ENCODE data around the gene GLYATL1B. TPM values are rescaled to one million over a fixed set of nuclear protein-coding genes. Genes with fewer than 3 reads are reported as not detected.

The GLYATL1B gene
- total and polyA plus RNA-seq, 2 of the 8 experiments (the other 6 are each of a cell fraction or from before 2014, with no cell fraction given), result not detected

DNA sequence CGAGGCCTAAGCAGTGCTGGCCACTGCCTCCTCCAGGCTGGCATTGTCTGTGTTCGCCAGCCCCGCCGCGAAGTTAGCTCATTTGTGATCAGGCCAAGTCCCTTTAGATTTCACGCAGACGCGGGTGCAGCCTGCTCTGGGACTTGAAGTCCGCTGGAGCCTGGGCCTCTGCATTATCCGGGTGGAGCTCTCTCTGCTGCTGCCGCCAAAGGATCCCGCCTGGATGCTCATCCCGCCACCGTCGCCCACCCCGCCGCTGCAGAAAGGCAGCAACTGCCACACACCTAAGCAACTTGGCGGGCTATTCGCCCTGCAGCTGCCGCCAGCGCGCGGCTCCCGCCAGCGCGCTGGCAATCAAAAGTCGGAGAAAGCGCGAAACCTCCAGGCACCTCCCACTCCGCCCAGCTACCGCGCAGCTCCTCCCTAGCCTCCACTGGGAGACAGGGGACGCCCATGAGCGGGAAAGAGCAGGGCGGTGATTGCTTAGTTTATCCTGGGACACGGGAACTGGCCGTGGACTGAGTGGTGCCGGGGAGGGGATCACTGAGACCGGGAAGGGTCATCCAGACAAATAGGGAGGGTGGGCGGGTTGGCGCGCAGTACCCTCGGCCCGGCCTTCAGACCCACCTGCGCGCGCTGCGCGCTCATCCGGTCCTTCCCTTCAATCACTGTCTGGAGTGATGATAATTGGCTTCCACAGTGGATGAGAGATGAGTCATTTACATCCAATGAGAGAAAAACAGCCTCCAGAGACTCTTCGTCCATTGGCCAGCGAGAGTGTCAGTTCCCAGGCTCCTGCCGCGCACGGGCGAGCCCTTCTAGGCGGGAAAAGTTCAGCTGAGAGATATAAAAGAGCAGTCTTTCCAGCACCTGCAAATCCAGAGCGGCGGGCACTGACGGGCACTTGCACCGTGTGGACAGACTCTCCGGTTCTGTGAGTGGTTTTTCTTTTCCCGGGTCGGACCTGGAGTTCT is 20.5 kb downstream of the GLYATL1B start, which contains the start of gene FAM111B:
FAM111B (plus strand) TSS at position 875 of the 974 bp plus-strand sequence. CDS start 2,389 bp downstream, outside the sequence.
- Histone ChIP-seq H3K18ac (ENCODE audit: extremely low read depth, low read length) (no peak within 1 kb of the TSS; the same call in none of the 2 replicates), H2BK5ac (ENCODE audit: low read depth, low read length) (no peak within 1 kb of the TSS), H3K4me3 (ENCODE audit: extremely low read depth in 1 of 4, insufficient read depth in 2 of 4, low read depth in 3 of 4, low read length in 4 of 4) (peak within 1 kb of the TSS; percentile 46 to 65 (median 62)), H4K5ac (ENCODE audit: insufficient read length, low read depth, low read length) (peak within 1 kb of the TSS; percentile 70), H3K79me1 (ENCODE audit: low read depth, low read length) (no peaks in the 10 kb centered on the region), H4K91ac (replicated peaks; ENCODE audit: insufficient read length, low read length) (no peak within 1 kb of the TSS), H4K20me1 (replicated peaks in 1 of 2; ENCODE audit: control insufficient read depth in 1 of 2, insufficient read depth in 2 of 2, low read length in 2 of 2) (peaks cover 2 to 3% of the 10 kb centered on the region in 2 experiments), H3K4me1 (replicated peaks in 1 of 4; ENCODE audit: control insufficient read depth in 3 of 4, insufficient read depth in 4 of 4, low read length in 3 of 4) (peaks cover 0 to 4% (median 2%) of the 10 kb centered on the region in 4 experiments; a peak in 3 of 7 replicates), H2AFZ (ENCODE audit: low read length) (peak within 1 kb of the TSS; percentile 19), H3K4me2 (ENCODE audit: insufficient read depth in 1 of 2, low read depth in 2 of 2, low read length in 2 of 2) (peak within 1 kb of the TSS; percentile 85 to 89), H3K14ac (ENCODE audit: insufficient read length) (no peak within 1 kb of the TSS), H2BK12ac (ENCODE audit: low read depth, low read length) (peak within 1 kb of the TSS; percentile 39; the same call in 1 of the 2 replicates), H3K4ac (replicated peaks; ENCODE audit: insufficient read length, low read depth, low read length) (no peak within 1 kb of the TSS), H3K27me3 (replicated peaks in 1 of 4; ENCODE audit: control insufficient read depth in 3 of 4, extremely low read depth in 1 of 4, insufficient read depth in 3 of 4, low read length in 3 of 4) (peaks cover 0 to 9% (median 5%) of the 10 kb centered on the region in 4 experiments; a peak in 3 of 7 replicates), H3K79me2 (ENCODE audit: control insufficient read depth in 1 of 2, insufficient read depth in 2 of 2, low read length in 2 of 2) (no peaks in the 10 kb centered on the region), H3K36me3 (ENCODE audit: control insufficient read depth in 2 of 4, insufficient read depth in 4 of 4, low read length in 3 of 4) (peaks cover 0 to 14% (median 8%) of the 10 kb centered on the region in 4 experiments; a peak in 5 of 8 replicates), H3K23me2 (ENCODE audit: low read depth, low read length) (peaks cover 6% of the 10 kb centered on the region; the same call in 1 of the 2 replicates), H3K9me3 (ENCODE audit: insufficient read depth in 2 of 2, low read depth in 1 of 2, low read length in 1 of 2) (no peaks in the 10 kb centered on the region), H2AK5ac (ENCODE audit: low read depth, low read length) (no peak within 1 kb of the TSS), H3K27ac (ENCODE audit: low read depth, low read length) (peak within 1 kb of the TSS; percentile 61; the same call in 1 of the 2 replicates), H2BK20ac (ENCODE audit: low read length) (peak within 1 kb of the TSS; percentile 72; the same call in 1 of the 2 replicates), H2BK15ac (ENCODE audit: low read length) (no peak within 1 kb of the TSS), H4K8ac (ENCODE audit: extremely low read depth, insufficient read depth, low read length) (peak within 1 kb of the TSS; percentile 73; the same call in 1 of the 2 replicates), H2BK120ac (replicated peaks; ENCODE audit: low read depth, low read length) (no peak within 1 kb of the TSS), H3K9ac (replicated peaks in 1 of 4; ENCODE audit: extremely low read depth in 1 of 4, low read depth in 3 of 4, low read length in 3 of 4) (peak within 1 kb of the TSS; percentile 52 to 80 (median 65)), H3K56ac (replicated peaks; ENCODE audit: insufficient read length, low read depth, low read length) (no peak within 1 kb of the TSS), H3K23ac (ENCODE audit: insufficient read length) (no peak within 1 kb of the TSS)
- FAIRE-seq (no peak), DNase-seq (ENCODE audit: low read depth in 1 of 2, low spot score in 2 of 2) (peak in 1 of 2 experiments; percentile 83)
- POLR2A ChIA-PET (ENCODE audit: partially characterized antibody), result interaction anchor here (0.6 to 2.2 kb wide), 12 partner anchors 10 to 478 kb away, joined by 3 to 16 read pairs (median 3); no protein-coding TSS in a partner anchor
- WGBS, 2 experiments (ENCODE audit: extremely low coverage in 1 of 2, insufficient coverage in 1 of 2, insufficient read length in 1 of 2, insufficient replicate concordance in 2 of 2, low coverage in 1 of 2, low lambda C conversion rate in 2 of 2, missing lambda C conversion rate in 1 of 2), result 2% methylated on average over 45 of the region's 64 CpGs; no CpG with 5 or more reads in 1 of the 2 experiments
- CTCF ChIA-PET (ENCODE audit: partially characterized antibody), result interaction anchor here (0.7 to 2.8 kb wide), 14 partner anchors 10 to 530 kb away, joined by 3 to 16 read pairs (median 4); no protein-coding TSS in a partner anchor
- no peak for TF ChIP-seq RNF2 (IDR thresholded peaks at IDR 0.05; ENCODE audit: borderline replicate concordance, low read depth, low read length, missing control alignments, poor library complexity, severe bottlenecking)
- TF ChIP-seq CREB1 (IDR thresholded peaks at IDR 0.05), result no peak
- peak; percentile 88 for TF ChIP-seq JUND (IDR thresholded peaks at IDR 0.05; ENCODE audit: low read length)
- TF ChIP-seq MAFK (IDR thresholded peaks at IDR 0.05; ENCODE audit: low read depth, low read length), result no peak

Data from H1 (cell line).